GM19023 (cell line): ENCODE data around the gene TBPL1.

Experiments
- ATAC-seq: cut with Tn5 transposase; IDR thresholded peaks from one replicate; pipeline ENCODE4 v1.9.1; 2021; ENCODE audit warnings: mild to moderate bottlenecking, moderate library complexity; ENCODE audit not compliant: unreplicated experiment

TBPL1 gene

DNA sequence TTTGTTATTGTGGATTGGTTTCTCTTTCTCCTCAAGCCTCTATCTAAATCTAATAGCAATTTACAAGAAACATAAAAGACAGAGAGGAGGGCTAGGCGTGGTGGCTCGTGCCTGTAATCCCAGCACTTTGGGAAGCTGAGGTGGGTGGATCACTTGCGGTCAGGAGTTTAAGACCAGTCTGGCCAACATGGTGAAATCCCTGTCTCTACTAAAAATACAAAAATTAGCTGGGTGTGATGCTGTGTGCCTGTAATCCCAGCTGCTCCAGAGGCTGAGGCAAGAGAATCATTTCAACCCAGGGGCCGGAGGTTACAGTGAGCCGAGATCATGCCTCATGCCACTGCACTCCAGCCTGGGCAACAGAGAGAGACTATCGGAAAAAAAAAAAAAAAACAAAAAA is 52.8 kb downstream of the TBPL1 start:
- no peak for ATAC-seq

DNA sequence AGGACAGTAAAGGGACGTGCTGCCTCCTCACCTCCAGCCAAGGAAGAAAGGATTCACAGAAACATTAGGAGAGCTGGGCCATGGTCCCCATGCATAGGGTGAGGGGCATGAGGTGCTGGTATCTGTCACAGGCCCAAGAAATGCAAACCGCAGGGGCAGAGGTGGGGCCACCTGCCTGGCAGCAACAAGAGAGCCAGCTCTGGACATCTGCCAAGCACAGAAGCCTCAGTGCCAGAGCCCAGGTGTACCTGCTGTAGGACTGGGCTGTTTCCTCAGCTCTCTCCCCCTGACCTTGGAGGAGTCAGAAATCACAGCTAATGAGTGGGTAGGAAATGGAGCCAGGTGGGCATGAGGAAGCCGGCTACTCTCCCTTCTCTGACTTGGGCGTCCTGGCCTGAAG is 54.1 kb downstream of the TBPL1 start:
- no peak for ATAC-seq

DNA sequence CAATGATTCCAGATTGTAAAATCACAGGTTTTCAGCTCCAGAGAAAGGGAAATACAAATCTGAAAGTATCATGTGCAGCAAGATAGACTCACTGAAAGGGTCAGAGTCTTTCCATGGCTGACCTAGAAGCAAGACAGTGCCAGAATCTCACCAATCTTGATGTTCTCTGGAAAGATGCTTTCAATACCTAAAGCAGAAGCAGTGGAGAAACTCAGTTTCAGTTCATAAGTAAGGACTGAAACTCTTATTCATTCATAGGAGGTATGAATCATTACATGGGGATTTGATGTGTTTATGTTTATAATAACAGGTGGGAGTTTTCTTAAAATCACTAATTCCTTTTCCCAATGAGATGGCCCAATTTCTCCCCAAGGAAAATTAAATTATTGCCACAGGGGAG is 56.9 kb downstream of the TBPL1 start:
- no peak for ATAC-seq

DNA sequence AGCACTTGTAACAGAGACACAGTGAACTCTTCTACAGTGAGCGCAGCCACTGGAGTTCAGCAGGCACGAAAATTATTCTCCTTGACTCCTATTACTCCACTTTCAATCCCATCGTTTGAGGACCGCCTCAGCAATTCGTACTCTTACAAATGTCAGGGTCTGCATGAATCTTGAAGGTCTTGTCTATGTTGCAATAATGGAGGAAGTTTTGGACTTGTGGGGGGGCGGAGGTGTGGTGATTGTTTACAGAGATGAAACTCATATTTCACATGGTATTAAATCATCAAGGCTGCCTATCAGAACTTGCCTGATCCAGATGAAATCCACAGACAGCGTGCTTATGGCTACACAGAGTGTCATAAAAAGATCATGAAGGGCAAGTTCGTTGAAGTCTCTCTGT is 57.4 kb downstream of the TBPL1 start:
- no peak for ATAC-seq

DNA sequence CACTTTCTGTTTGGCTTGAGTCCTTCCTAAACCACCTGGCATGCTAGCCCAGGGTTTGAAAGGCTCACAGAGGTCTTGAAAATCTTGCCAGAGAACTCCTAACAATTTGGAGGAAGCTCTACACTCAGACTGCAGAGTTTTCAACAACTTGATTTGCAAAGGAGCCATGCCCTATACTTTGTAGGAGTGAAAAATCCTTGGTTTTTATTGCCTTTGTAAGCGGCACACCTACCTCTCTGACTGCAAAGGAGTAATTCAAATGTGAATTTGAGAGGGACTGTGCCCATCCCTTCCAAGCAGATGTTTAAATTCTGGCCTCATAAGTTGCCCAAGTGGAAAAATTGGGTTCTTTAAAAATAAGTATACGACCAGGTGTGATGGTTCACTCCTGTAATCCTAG is 58.0 kb downstream of the TBPL1 start:
- ATAC-seq: no peak

DNA sequence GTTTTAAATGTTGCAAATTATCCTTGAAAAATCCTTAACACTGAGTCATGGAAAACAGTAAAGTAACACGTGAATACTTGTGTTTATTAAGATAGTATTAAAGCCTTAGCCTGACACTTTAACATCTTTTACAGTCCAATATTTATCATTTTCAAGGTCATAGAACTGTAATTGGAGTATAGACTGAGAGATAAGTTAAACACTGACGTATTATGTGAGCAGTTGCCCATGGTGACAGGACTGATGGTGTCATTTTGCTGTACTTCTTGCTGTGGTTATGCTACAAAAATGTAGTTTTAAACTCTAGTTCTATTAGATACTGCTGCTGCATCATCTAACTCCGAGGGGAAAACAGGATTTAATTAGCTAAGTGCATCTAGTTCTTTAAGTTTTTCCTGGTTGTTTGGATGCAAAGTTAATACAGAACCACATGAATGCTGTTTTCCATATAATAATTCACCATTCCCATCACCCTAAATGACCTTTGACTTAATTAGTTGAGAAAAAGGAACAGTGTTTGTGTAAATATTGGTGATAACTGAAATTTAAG is 61.6 kb downstream of the TBPL1 start:
- no peak for ATAC-seq

DNA sequence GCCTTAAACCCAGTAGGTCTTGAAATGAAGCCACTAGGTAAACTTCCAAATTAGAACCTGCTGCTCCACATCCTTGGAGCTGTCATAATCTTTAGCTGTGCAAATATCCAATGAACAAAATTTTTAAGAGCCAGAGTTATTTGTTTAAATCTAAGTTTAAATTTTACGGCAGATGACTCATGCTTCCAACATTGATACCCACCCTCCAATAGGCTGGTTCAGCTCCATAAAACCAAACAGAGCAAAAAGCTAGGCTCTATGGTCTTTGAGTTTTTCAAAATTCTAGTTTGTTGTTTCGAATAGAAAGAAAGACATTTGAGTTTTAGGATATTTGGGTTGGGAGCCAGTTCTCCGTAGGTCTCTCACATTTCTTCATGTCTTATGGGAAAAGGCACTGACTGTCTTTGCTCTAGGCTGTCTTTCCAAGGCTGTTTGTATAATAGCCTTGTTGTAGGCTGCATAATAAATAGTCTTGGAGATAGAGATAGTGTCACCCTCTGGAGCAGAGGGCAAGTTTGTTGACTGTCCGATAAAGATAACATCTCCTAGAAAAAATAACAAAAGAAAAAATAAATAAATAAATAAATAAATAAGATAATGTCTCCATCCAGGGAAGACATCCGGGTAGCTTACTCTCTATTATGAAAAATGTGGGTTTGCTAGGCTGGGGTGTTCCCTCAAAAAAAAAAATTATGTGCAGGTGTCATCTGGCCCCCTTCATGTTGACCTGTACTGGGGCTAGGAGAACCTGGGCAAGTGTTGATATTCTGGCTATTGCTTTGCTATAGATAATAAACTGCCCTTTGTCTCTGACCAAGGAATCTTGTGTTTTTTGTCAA is 62.9 kb downstream of the TBPL1 start:
- no peak for ATAC-seq

DNA sequence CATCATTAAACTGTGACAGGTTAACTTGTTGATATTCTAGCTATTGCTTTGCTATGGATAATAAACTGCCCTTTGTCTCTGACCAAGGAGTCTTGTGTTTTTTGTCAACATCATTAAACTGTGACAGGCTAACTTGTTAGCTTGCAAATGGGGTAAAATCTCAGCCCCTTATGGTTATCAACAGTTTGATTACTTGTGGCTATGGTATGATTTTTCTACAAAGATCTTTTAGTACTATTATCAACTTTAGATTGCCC is 63.5 kb downstream of the TBPL1 start:
- ATAC-seq: no peak

DNA sequence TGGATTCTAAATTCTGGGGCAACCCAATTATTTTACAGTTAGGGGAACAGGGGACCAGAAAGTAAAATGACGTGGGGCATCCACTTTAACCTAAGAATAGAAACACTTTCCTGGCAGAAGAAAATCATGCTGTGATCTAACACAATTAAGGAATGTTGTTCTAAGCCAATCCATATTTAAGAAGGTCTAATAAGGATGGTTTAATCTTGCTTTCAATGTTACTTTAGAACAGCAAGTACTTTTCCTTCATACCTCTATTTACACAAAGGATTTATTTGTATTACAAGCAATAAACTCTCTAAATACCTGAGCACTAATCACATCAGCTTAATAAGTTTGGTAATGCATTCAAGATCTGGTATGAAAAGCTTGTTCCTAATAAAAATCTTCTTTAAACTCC is 67.0 kb downstream of the TBPL1 start:
- ATAC-seq: no peak

DNA sequence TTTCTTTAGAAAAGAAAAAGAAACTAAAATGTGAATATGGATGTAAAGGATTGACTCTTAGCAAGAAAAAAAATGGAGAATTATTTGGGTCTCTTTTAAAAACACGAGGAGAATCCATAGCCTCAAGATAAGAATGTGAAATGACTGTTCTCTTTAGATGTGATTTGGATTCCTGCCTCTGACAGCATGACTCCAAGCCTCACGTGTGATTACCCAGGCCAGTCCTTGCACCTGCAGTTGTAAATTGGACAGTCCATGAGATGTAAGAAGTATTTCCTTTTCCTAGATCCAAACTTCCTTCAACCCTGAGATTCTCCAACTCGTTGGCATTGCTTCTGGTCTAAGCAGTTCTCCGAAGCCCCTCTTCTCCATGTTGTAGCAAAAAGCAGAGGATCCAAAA is 67.5 kb downstream of the TBPL1 start:
- no peak for ATAC-seq

DNA sequence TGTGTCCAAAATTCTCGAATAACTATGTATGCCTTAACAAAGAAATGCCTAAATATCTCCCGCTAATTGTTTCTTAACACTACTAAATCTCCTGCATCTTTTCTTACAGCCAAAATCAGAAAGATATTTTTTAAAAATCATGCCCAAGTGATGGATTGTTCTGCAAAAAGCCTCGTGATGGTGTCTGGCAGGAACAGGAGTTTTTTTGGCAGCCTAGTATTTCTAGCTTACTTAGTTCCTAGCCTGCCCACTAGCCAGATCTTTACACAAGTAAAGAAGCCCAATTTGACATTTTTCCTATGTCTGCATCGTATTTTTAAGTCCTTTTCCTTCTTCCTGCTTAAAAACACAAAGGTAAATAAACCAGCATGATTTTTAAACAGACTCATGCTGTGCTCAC is 67.9 kb downstream of the TBPL1 start:
- ATAC-seq: no peak

DNA sequence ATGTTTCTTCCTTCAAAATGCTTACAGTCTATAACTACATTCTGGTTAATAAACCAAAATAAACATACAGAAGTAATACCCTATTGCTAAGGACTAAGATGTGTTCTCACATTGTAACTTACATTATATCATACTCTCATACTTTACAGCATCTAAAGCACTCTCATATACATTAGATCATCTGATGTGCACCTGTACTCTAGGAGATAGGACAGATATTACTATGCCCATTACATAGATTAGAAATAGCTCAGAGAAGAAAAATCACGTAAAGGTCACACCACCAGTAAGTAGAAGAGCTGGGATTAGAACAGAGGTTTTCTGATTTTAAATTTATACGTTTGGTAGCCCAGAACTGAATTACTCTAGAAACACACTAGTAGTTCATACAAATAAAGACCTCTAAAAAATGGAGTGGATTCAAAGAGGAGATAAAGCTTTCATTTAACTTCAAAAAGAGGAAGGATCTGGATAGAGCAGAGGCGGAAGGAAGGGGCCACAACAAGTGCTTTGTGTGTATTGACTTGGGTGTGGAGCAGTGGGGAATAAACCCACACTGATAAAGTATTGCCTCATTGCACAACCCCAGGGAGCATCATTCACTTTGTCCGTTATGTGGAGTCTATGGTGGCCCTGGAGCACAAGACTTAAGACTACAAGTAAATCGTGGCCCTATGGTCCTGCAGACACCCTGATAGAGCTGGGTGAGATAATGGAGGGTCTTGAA is 68.5 kb downstream of the TBPL1 start:
- ATAC-seq: no peak

DNA sequence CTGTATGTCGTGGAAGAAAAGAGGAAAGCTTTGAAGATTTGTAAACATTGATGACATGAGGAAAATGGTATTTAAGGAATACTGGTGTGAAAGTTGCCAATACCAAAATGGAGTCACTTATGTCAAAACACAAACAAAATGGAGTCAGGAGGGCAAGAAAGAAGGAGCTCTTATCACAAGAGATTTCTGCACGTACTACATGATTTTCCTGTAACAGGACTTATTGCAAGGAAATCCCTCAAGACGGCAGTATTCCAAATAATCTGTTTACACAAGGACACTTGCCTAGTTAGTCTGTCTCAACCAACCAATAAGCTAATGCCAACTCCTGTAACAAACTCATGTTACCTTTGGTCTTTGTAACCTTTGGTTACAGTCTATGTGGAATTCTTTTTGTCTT is 69.6 kb downstream of the TBPL1 start:
- ATAC-seq: no peak

DNA sequence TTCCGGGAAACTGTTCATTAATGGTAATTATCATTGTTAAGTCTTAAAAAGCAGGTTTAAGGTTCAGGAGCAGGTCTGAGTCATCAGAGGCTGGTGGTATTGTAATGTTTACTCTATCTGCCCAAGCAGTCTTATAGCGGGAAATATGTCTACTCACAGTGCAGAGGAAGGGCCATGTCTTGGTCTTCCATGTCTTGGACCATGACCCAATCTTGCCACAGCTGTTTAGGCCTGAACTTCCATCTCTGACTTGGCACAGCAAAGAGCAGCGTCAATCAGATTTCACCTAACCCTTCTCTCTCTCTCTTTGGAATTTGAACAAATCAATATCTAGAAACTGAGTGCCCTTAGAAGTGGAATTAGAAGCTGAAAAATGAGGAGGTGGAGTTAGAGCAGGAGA is 73.6 kb downstream of the TBPL1 start:
- no peak for ATAC-seq

DNA sequence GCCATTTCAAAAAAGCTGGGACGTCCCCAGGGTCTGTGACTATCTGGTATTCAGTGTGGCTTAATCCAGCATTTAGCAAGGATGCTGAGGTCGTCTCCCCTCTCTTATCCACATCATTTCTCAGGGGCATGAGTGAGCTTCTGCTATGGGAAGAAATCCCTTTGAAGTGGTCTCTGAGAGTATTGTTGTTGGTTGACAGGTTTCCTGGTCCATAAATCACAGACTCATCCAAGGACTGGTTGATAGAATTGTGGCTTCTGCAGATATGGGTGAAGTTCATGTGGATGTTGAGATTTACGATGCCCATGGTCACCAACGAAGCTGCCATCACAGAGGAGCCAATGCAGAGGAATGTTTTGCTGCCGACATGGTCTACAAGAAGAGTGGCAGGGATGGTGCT is 75.4 kb downstream of the TBPL1 start:
- ATAC-seq: no peak

DNA sequence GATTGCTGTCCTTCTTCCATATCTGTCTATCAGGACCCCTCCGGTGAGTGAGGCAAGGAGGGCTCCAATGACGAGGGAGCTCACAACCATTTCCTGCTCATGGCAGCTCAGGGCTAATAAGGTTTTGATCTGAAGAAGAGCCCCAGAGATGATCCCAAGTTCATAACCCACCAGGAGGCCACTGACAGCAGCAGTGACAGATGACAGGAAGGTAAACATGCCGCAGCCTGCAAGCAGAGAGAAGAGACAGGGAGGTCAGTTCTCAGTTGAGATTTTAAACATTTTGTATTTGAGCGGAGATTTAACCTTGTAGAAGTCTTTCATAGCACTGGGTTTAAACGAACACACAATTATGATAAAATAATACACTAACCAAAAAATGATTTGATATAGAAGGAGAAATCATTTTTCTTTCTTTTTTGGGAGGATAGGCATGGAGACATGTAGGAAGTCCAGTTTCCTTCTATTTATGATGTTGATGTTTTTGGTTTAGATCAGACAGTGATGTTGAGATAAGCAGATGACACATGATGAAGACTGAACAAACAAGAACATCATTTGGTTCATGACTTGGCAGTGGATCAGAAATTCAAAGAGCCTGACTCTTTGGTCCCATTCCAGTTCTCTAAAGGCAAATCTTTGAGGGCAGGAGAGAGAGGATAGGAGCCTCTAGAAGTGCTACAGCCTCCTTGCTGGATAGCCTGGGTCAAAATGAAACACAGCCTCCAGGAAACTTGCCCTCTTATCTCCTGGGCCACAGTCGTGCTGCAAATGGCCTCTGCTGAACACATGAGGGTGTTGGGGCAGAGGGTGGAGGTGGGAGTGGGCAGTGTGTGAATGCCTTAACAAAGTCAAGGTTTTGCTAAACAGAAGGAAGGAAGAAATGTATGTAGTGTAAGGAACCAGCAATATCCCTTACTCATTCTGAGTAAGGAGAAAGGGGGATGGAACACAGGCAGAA is 76.8 kb downstream of the TBPL1 start:
- no peak for ATAC-seq

DNA sequence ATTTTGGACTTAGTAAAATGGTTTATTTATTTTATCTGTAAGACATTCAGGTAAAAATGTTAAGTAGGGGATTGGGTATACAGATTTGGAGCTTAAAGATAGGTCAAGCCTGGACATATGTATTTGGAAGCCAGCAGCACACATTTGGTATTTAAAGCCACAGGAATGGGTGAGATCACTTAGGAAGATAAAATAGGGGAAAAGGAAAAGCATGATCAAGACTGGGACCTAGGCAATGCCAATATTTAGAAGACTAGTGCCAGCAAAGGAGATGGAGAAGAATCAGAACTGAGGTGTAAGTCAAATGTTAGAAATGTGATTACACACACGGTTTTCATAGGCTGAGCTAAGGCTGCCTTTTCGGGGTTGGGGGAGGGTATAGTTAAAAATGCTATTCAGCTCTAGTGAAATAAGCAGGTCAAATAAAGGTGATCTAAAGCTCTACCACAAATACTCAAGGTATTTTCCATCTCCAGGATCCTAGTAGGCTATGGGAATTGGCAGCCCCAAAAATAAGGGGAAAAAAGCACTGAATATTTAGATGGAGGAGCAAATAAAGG is 78.8 kb downstream of the TBPL1 start:
- no peak for ATAC-seq

DNA sequence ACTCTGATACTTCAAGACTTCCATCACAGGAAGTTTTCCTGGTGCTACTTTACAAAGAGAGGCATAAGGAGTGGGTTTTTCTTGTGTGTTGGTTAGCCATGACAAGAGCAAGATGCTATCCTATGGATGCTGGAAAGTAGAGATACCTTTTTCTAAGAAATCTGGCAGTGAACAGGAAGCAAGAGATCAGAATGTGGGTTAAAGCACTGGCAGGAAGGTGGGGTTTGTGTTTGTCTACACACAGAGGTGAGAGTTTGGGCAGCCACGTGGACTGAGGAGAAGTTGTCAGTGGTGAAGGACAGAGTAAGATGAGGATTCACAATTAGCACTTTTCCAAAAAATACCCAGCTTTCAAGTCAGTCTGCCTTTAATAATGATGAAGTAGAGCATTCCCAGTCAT is 81.5 kb downstream of the TBPL1 start:
- ATAC-seq: no peak

DNA sequence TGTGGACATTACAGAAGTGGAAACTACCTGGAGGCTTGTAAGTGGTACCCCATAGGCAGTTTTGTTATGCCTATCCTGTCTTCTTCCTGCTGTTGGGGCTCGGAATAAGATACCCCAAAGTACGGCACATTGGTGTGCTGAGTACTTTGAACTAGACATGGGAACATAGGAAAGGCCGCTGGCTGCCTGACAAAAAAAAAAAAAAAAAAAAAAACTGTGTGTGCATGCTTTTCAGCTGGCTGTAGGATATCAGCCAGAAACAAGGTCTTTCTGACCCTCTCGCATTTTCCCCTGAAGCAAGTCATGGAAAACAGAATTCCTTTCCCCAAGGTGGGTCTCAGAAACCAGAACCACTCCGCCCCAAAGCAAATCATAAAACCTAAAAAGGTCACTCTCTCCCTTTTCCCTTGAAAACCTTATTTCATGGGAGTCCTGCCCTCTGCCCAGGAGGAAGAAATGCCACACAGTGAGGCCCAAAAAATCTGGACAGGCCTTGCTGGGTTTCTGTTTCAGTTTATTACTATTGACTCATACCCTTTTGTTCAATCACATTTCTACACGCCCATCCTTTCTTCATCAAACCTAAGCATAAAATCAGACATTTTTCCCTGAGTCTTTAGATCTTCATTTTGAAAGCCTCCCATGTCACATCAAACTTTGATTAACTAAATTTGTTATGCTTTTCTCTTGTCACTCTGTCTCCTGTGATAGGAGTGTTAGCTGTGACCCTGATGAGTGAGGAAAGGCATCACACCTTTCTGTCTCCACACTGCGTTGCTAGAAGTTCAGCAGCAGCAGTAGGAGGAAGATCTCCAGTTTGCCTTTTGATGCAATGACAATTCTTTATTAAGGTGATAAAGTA is 82.2 kb downstream of the TBPL1 start:
- ATAC-seq: no peak

DNA sequence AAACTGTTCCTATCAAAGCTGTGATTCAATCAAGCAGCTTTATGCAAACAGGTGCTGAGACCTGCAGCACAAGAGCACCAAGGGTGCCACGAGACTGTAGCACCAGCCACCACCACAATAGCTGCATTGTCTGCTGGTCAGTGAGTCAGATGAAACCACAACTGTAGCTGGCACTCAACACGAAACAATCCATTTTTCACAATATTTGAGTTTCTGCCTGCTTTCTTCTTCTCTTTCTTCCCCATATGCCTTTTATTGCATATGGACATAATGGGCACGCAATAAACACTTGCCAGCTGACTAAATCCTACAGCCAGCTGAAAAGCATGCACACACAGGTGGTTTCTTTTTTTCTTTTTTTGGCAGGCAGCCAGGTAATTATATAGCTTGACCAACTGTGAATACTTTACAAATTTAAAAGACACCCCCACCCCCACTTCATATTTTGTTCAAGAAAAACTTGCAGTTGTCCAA is 82.8 kb downstream of the TBPL1 start:
- no peak for ATAC-seq
